Mucosa of descending colon (tissue), 3 donors: ENCODE results near the gene AMHR2. TPM values are rescaled to one million over a fixed set of nuclear protein-coding genes. Genes with fewer than 3 reads are reported as not detected.

Source experiments
- ATAC-seq: fragments of 200-7000 bp; cut with Tn5 transposase; one replicate; pipeline ENCODE4 v1.9.1; 2020; ENCODE audit warnings: mild to moderate bottlenecking, moderate library complexity
- DNase-seq, 3 donors: peaks; one replicate each; pipeline ENCODE4 v3.0.0-alpha.2; 2020
- H3K36me3 ChIP-seq: fragments of 200-600 bp; one replicate; pipeline ENCODE4 v1.8.0; 2021; ENCODE audit warnings: low read depth, mild to moderate bottlenecking
- H3K4me1 ChIP-seq: fragments of 200-600 bp; one replicate; pipeline ENCODE4 v1.8.0; 2021; ENCODE audit warnings: low read depth, mild to moderate bottlenecking
- H3K4me3 ChIP-seq: fragments of 200-600 bp; one replicate; pipeline ENCODE4 v1.8.0; 2021; ENCODE audit warnings: mild to moderate bottlenecking
- H3K9me3 ChIP-seq: fragments of 200-600 bp; one replicate; pipeline ENCODE4 v1.8.0; 2021; ENCODE audit warnings: mild to moderate bottlenecking
- CTCF ChIP-seq: fragments of 200-600 bp; IDR thresholded peaks from one replicate; pipeline ENCODE4 v1.8.0; 2022; ENCODE audit warnings: antibody characterized with exemption, mild to moderate bottlenecking
- intact Hi-C, 2 donors: fragments of 100-400 bp; cut with DNase I in 1 of 2; cut with micrococcal nuclease in 1 of 2; formaldehyde crosslinking; loops; one replicate each; pipeline versions ENCODE4 v1.11.0 to v1.11.1; 2022; cut with DNase I, micrococcal nuclease
- total RNA-seq, 3 donors: library from RNA; stranded (reverse); fragmentation: NEBNext Ultra II Directional in 2 of 3; extraction: Animal tissue kit (Norgen Biotek cat#: 25700) in 2 of 3; gene quantifications; one replicate each; pipeline versions ENCODE4 v1.2.1 to v1.2.4, GENCODE V29; 2021 to 2023
- donor health status: DM: no; HTN: no; CAD: no; lungs with moderate emphysema.
- donor health status: DM: no; HTN: no; CAD: no.
- donor health status: DM: no; HTN: yes; CAD: no.

The AMHR2 gene
- total RNA-seq, 3 donors from 2014 or later = 0.16 TPM; not detected in 2

- TF ChIP-seq CTCF = no peak
- H3K9me3 ChIP-seq = no peaks in the 10 kb centered on the region
- DNase-seq = peak; percentile 85 to 89 (median 87)
- intact Hi-C loops = no loop called here
- peak; percentile 81 for ATAC-seq
- H3K4me1 ChIP-seq = peaks cover 16% of the 10 kb centered on the region
- H3K4me3 ChIP-seq = peak overlapping the region; percentile 45
- peaks cover 27% of the 10 kb centered on the region for H3K36me3 ChIP-seq
These were observed 28.8 kb downstream of the AMHR2 start for GRCh38 chr12:53452159-53453077.

DNA sequence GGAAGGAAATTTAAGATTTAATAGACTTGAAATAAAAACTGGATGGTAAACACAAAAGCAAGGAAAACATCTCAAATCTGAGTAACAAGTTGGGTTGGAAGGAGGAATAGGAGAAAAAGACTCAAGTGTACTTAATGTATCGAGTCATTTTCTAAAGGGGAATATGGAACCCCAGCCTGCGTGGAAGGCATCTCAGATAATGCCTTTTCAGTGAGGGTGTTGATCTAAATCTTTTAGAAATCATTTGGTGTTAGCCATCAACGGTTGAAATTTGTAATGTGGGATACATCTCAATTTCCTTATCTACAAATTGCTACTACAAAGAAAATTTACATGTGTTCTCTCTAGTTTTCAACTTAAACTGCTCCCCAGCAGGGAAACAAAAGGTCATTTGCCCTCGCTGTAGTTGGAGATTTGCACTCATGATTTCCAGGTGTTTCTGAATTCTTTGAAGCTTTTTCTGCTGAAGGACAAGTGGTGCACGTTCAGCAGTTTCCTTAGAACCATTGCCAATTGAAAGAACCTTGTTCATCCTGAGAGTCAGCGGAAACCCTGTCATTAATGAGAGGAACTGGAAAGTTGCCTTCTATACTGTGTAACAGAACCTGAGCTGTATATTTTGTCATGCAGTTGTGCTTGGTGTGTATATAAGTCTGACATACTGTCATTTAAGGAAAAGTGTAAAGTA, 30.4 kb downstream of the AMHR2 start:
- Histone ChIP-seq H3K4me1 (peaks cover 16% of the 10 kb centered on the region), H3K36me3 (peaks cover 43% of the 10 kb centered on the region), H3K4me3 (no peak overlapping the region), H3K9me3 (no peaks in the 10 kb centered on the region)
- DNase-seq (no peak), ATAC-seq (no peak)
- intact Hi-C loops = no loop called here
- no peak for TF ChIP-seq CTCF

DNA sequence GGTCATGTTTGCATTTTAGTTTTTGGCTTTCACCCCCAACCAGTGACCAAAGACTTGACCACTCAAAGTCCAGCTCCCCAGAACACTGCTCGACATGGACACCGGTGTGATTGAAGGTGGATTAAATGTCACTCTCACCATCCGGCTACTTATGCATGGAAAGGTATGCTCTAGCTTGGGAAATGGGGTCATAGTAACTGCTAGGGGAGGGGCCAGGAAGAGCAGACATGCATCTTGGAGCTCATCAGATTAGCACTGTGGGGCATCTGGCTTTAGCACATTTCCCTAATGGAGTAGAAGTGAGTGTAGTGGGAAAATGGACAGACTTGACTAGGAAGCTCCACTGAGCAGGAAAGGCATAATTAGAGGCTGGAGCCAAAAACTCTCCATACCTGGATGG, 31.1 kb downstream of the AMHR2 start:
- Histone ChIP-seq H3K9me3 (no peaks in the 10 kb centered on the region), H3K4me3 (no peak overlapping the region), H3K36me3 (peaks cover 46% of the 10 kb centered on the region), H3K4me1 (peaks cover 16% of the 10 kb centered on the region)
- DNase-seq (no peak), ATAC-seq (no peak)
- intact Hi-C loops = no loop called here
- no peak for TF ChIP-seq CTCF

- Histone ChIP-seq H3K4me3 (no peak overlapping the region), H3K9me3 (no peaks in the 10 kb centered on the region), H3K4me1 (peaks cover 16% of the 10 kb centered on the region), H3K36me3 (peaks cover 61% of the 10 kb centered on the region)
- TF ChIP-seq CTCF = no peak
- ATAC-seq (no peak), DNase-seq (no peak)
- intact Hi-C loops = no loop called here
These were observed 33.2 kb downstream of the AMHR2 start for GRCh38 chr12:53456654-53457366.

- TF ChIP-seq CTCF = no peak
- DNase-seq = no peak
- intact Hi-C loops = no loop called here
- H3K4me3 ChIP-seq = no peak overlapping the region
- no peak for ATAC-seq
- H3K9me3 ChIP-seq = no peaks in the 10 kb centered on the region
- H3K36me3 ChIP-seq = peaks cover 63% of the 10 kb centered on the region
- H3K4me1 ChIP-seq = peaks cover 5% of the 10 kb centered on the region
These were observed 35.4 kb downstream of the AMHR2 start for GRCh38 chr12:53459097-53459496.
